Retinal pigment epithelial cell (primary cell): Measurements from ENCODE around the gene RUNX2.

Experiments used
- DNase-seq: peaks from one replicate; pipeline ENCODE4 v3.0.0-alpha.2; 2010; ENCODE audit warnings: low read depth
- H3K4me3 ChIP-seq: 2 replicates; pipeline ENCODE4 v1.5.1; 2011; ENCODE audit warnings: mild to moderate bottlenecking, low read length, control low read depth, moderate library complexity
- CTCF ChIP-seq: conservative IDR thresholded peaks from 2 replicates; pipeline ENCODE4 v1.5.1; 2011; ENCODE audit warnings: low read depth, low read length, control low read depth, inconsistent platforms

The RUNX2 gene

GRCh38 chr6:45420909-45421708, 93.0 kb downstream of the RUNX2 start:
- TF ChIP-seq CTCF: no peak
- no peak for DNase-seq
- H3K4me3 ChIP-seq: peak overlapping the region; percentile 81

GRCh38 chr6:45421709-45422502, 93.8 kb downstream of the RUNX2 start:
- TF ChIP-seq CTCF: peak; percentile 39
- DNase-seq: no peak

GRCh38 chr6:45422503-45423110, 94.5 kb downstream of the RUNX2 start:
- no peak for DNase-seq
- H3K4me3 ChIP-seq: peak overlapping the region; percentile 81
- TF ChIP-seq CTCF: no peak

More at GRCh38 chr6:45421709-45422502, 93.8 kb downstream of the RUNX2 start:
- H3K4me3 ChIP-seq: peak overlapping the region; percentile 81

- no peak for TF ChIP-seq CTCF
- no peak for DNase-seq
Measured at GRCh38 chr6:45423111-45423823, 95.1 kb downstream of the RUNX2 start.

GRCh38 chr6:45423824-45424450, 95.8 kb downstream of the RUNX2 start:
- H3K4me3 ChIP-seq: peak overlapping the region; percentile 81
- peak; percentile 6 for TF ChIP-seq CTCF
- DNase-seq: no peak

More at GRCh38 chr6:45423111-45423823, 95.1 kb downstream of the RUNX2 start:
- peak overlapping the region; percentile 81 for H3K4me3 ChIP-seq

- DNase-seq: no peak
- TF ChIP-seq CTCF: no peak
- no peak overlapping the region for H3K4me3 ChIP-seq
Measured at GRCh38 chr6:45424451-45424861, 96.3 kb downstream of the RUNX2 start.
